WERI-Rb-1 (cell line): ENCODE data around the gene APLP2.
"Not testable (repeated sequence)": the region's sequence is repeated elsewhere in the genome, so short reads cannot be mapped to it uniquely, and the experiment has no call there.

Source experiments
- DNase-seq: peaks from one replicate; pipeline ENCODE4 v3.0.0-alpha.2; 2020
- H3K27ac ChIP-seq: fragments of 250-450 bp; sonication (Bioruptor Pico); 2 replicates; pipeline ENCODE4 v1.5.1; 2020; ENCODE audit warnings: mild to moderate bottlenecking, moderate library complexity
- H3K27me3 ChIP-seq: fragments of 250-450 bp; sonication (Bioruptor Pico); 2 replicates; pipeline ENCODE4 v1.5.1; 2021; ENCODE audit warnings: mild to moderate bottlenecking, low read depth, moderate library complexity; ENCODE audit not compliant: insufficient read depth, severe bottlenecking
- H3K36me3 ChIP-seq: fragments of 250-450 bp; sonication (Bioruptor Pico); 2 replicates; pipeline ENCODE4 v1.5.1; 2020; ENCODE audit warnings: mild to moderate bottlenecking, moderate library complexity
- H3K4me3 ChIP-seq: 2 replicates; pipeline ENCODE4 v1.5.1; 2011; ENCODE audit warnings: low read depth, mild to moderate bottlenecking, control low read depth, low read length
- H3K9me3 ChIP-seq: fragments of 250-450 bp; sonication (Bioruptor Pico); 2 replicates; pipeline ENCODE4 v1.5.1; 2021; ENCODE audit warnings: mild to moderate bottlenecking, moderate library complexity; ENCODE audit not compliant: severe bottlenecking
- CTCF ChIP-seq: IDR thresholded peaks from 2 replicates; pipeline ENCODE4 v1.5.1; 2011; ENCODE audit warnings: low read depth, mild to moderate bottlenecking, control low read depth, inconsistent platforms, low read length

The APLP2 gene

GRCh38 chr11:130106381-130106780 lies 36.7 kb downstream of the APLP2 start:
- Histone ChIP-seq H3K27ac (no peak overlapping the region), H3K9me3 (no peaks in the 10 kb centered on the region), H3K4me3 (no peak overlapping the region), H3K36me3 (no peaks in the 10 kb centered on the region), H3K27me3 (no peaks in the 10 kb centered on the region)
- no peak for TF ChIP-seq CTCF
- no peak for DNase-seq

GRCh38 chr11:130108671-130109070 lies 39.0 kb downstream of the APLP2 start:
- H3K27ac ChIP-seq, H3K27me3 ChIP-seq, DNase-seq, H3K36me3 ChIP-seq, H3K9me3 ChIP-seq, H3K4me3 ChIP-seq: not testable (repeated sequence)

GRCh38 chr11:130109386-130109785 lies 39.7 kb downstream of the APLP2 start:
- no peak overlapping the region for H3K27ac ChIP-seq
- H3K36me3 ChIP-seq, result peaks cover 3% of the 10 kb centered on the region; the same call in 1 of the 2 replicates
- no peaks in the 10 kb centered on the region for H3K9me3 ChIP-seq
- no peak for TF ChIP-seq CTCF
- no peaks in the 10 kb centered on the region for H3K27me3 ChIP-seq
- H3K4me3 ChIP-seq, result no peak overlapping the region
- no peak for DNase-seq

- no peak overlapping the region for H3K27ac ChIP-seq
- no peak overlapping the region for H3K4me3 ChIP-seq
- H3K36me3 ChIP-seq, result peaks cover 3% of the 10 kb centered on the region; the same call in 1 of the 2 replicates
- TF ChIP-seq CTCF, result no peak
- H3K9me3 ChIP-seq, result no peaks in the 10 kb centered on the region
- no peak for DNase-seq
- no peaks in the 10 kb centered on the region for H3K27me3 ChIP-seq
Measured at GRCh38 chr11:130110339-130111108, 40.8 kb downstream of the APLP2 start.

GRCh38 chr11:130112071-130112830 lies 42.6 kb downstream of the APLP2 start:
- Histone ChIP-seq H3K4me3 (no peak overlapping the region), H3K27me3 (no peaks in the 10 kb centered on the region), H3K9me3 (no peaks in the 10 kb centered on the region), H3K27ac (no peak overlapping the region), H3K36me3 (peaks cover 3% of the 10 kb centered on the region; the same call in 1 of the 2 replicates)
- TF ChIP-seq CTCF, result no peak
- DNase-seq, result no peak

- no peaks in the 10 kb centered on the region for H3K9me3 ChIP-seq
- no peak for TF ChIP-seq CTCF
- H3K27me3 ChIP-seq, result no peaks in the 10 kb centered on the region
- no peak overlapping the region for H3K27ac ChIP-seq
- H3K4me3 ChIP-seq, result no peak overlapping the region
- peaks cover 3% of the 10 kb centered on the region; the same call in 1 of the 2 replicates for H3K36me3 ChIP-seq
- DNase-seq, result no peak
Measured at GRCh38 chr11:130114281-130114680, 44.6 kb downstream of the APLP2 start.
